OCI-LY7 (cell line): ENCODE measurements around the gene OGA. TPM values are rescaled to one million over a fixed set of nuclear protein-coding genes. Genes with fewer than 3 reads are reported as not detected.

ENCODE experiments used
- BruUV-seq: library from RNA; stranded (reverse); fragments of 400-500 nt; replicated peaks from 2 replicates; lab custom pipeline; 2021; lab: Mats Ljungman, UMichigan
- CTCF ChIA-PET: fragments of 300-600 bp; sonication (Branson Sonifier 250); formaldehyde crosslinking; loops from one replicate; lab custom pipeline; 2022; ENCODE audit warnings: antibody characterized with exemption; ENCODE audit not compliant: unreplicated experiment; lab: Charles Lee
- POLR2A ChIA-PET: fragments of 300-600 bp; sonication (Branson Sonifier 250); formaldehyde crosslinking; loops from one replicate; lab custom pipeline; 2022; ENCODE audit warnings: antibody characterized with exemption; lab: Charles Lee
- DNase-seq: peaks from one replicate; pipeline ENCODE4 v3.0.0-alpha.2; 2015; ENCODE audit warnings: low spot score
- H2AFZ ChIP-seq: fragments of 200-600 bp; sonication (generic), shearing (Covaris generic); 2 replicates; pipeline ENCODE4 v1.6.1; 2014; ENCODE audit warnings: mild to moderate bottlenecking, antibody characterized with exemption, low read length, moderate library complexity
- H3K27ac ChIP-seq: fragments of 200-600 bp; sonication (generic); 2 replicates; pipeline ENCODE4 v1.5.1; 2014; ENCODE audit warnings: mixed run types, low read depth, mild to moderate bottlenecking, moderate library complexity, low read length, inconsistent platforms; ENCODE audit not compliant: poor library complexity, severe bottlenecking
- H3K36me3 ChIP-seq: fragments of 200-600 bp; sonication (generic); 2 replicates; pipeline ENCODE4 v1.6.1; 2014; ENCODE audit warnings: mild to moderate bottlenecking, antibody characterized with exemption, low read length, moderate library complexity, mixed read lengths; ENCODE audit not compliant: insufficient read depth
- H3K4me1 ChIP-seq: fragments of 200-600 bp; sonication (generic); 2 replicates; pipeline ENCODE4 v1.5.1; 2014; ENCODE audit warnings: mild to moderate bottlenecking, low read length; ENCODE audit not compliant: insufficient read depth, poor library complexity, severe bottlenecking
- H3K4me2 ChIP-seq: fragments of 200-600 bp; sonication (generic); 2 replicates; pipeline ENCODE4 v1.6.1; 2014; ENCODE audit warnings: mild to moderate bottlenecking, low read length
- H3K4me3 ChIP-seq: fragments of 200-600 bp; sonication (generic); 2 replicates; pipeline ENCODE4 v1.5.1; 2014; ENCODE audit warnings: mild to moderate bottlenecking, low read depth, low read length; ENCODE audit not compliant: poor library complexity, severe bottlenecking
- H3K79me2 ChIP-seq: fragments of 200-600 bp; sonication (generic); 2 replicates; pipeline ENCODE4 v1.6.1; 2016; ENCODE audit warnings: low read depth, mild to moderate bottlenecking, low read length, moderate library complexity, mixed read lengths; ENCODE audit not compliant: insufficient read depth
- H3K9me2 ChIP-seq: fragments of 200-600 bp; sonication (generic); 2 replicates; pipeline ENCODE4 v1.6.1; 2016; ENCODE audit warnings: mild to moderate bottlenecking, low read length, mixed read lengths; ENCODE audit not compliant: insufficient read depth
- H3K9me3 ChIP-seq: fragments of 200-600 bp; sonication (generic); 2 replicates; pipeline ENCODE4 v1.6.1; 2014; ENCODE audit warnings: mild to moderate bottlenecking, mixed run types, low read length, mixed read lengths
- H4K20me1 ChIP-seq: fragments of 200-600 bp; sonication (generic); 2 replicates; pipeline ENCODE4 v1.6.1; 2014; ENCODE audit warnings: mild to moderate bottlenecking, antibody characterized with exemption, low read length, moderate library complexity, mixed read lengths; ENCODE audit not compliant: insufficient read depth
- EZH2phosphoT487 ChIP-seq: fragments of 200-600 bp; sonication (generic); IDR thresholded peaks from 2 replicates; pipeline ENCODE4 v1.6.1; 2018; ENCODE audit warnings: low read depth, borderline replicate concordance, mild to moderate bottlenecking, mixed run types, antibody characterized with exemption, low read length, moderate library complexity, mixed read lengths
- intact Hi-C: fragments of 100-400 bp; cut with micrococcal nuclease; formaldehyde crosslinking; loops from one replicate; pipeline ENCODE4 v1.10.0; 2022; ENCODE audit not compliant: unreplicated experiment
- total RNA-seq, 2 experiments: library from RNA; depleted of rRNA in 1 of 2; stranded (reverse); fragments of >200 nt in 1 of 2; shearing (Covaris generic) in 1 of 2; gene quantifications; 2 replicates each; pipeline ENCODE4 v1.2.3, GENCODE V29; 2014 to 2022
- TF ChIP-seq, protein P1 (sequence below): fragments of 200-600 bp; sonication (generic); conservative IDR thresholded peaks from 2 replicates; pipeline ENCODE4 v1.5.1; 2014; ENCODE audit warnings: mild to moderate bottlenecking, antibody characterized with exemption, low read length, moderate library complexity, mixed read lengths

The OGA gene
- total RNA-seq, 2 experiments from 2014 or later, result 65.5 to 109 TPM

GRCh38 chr10:101817337-101818118 is 716 bp downstream of the OGA start:
- no TSS peak for BruUV-seq

DNA sequence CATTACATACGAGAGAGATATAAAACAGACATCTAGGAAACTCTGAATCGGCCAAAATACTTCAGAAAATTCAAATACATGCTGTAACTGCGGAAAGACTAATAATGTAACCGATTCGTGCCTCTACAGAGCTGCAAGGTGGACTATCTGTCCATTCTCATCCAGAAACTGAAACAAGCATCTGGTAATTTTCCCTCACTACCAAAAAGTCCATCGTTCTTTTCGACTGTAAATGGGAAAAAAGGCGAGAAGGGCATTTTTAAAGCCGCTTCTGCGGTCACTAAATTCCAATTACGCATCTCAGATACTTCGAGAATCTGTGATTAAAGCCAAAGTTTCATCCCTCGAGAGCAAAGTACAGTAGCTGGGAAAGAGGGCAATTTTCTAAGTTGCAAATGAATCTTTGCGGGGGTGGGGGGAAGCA is 1.3 kb downstream of the OGA start:
- Histone ChIP-seq H3K36me3 (peaks cover 33% of the 10 kb centered on the region), H4K20me1 (peaks cover 43% of the 10 kb centered on the region), H3K9me2 (no peaks in the 10 kb centered on the region), H3K27ac (peak overlapping the region; percentile 77), H2AFZ (no peak overlapping the region), H3K4me3 (peak overlapping the region; percentile 95), H3K9me3 (no peaks in the 10 kb centered on the region), H3K4me2 (peak overlapping the region; percentile 99), H3K79me2 (peaks cover 74% of the 10 kb centered on the region), H3K4me1 (peaks cover 27% of the 10 kb centered on the region)
- DNase-seq, result no peak
- TF ChIP-seq, protein P1, sequence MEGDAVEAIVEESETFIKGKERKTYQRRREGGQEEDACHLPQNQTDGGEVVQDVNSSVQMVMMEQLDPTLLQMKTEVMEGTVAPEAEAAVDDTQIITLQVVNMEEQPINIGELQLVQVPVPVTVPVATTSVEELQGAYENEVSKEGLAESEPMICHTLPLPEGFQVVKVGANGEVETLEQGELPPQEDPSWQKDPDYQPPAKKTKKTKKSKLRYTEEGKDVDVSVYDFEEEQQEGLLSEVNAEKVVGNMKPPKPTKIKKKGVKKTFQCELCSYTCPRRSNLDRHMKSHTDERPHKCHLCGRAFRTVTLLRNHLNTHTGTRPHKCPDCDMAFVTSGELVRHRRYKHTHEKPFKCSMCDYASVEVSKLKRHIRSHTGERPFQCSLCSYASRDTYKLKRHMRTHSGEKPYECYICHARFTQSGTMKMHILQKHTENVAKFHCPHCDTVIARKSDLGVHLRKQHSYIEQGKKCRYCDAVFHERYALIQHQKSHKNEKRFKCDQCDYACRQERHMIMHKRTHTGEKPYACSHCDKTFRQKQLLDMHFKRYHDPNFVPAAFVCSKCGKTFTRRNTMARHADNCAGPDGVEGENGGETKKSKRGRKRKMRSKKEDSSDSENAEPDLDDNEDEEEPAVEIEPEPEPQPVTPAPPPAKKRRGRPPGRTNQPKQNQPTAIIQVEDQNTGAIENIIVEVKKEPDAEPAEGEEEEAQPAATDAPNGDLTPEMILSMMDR, result no peak
- CTCF ChIA-PET, result interaction anchor here (0.8 kb wide), 1 partner anchor 25 kb away, joined by 4 read pairs; no protein-coding TSS in a partner anchor
- no TSS peak for BruUV-seq
- intact Hi-C loops, result no loop called here
- POLR2A ChIA-PET, result interaction anchor here (1.0 kb wide), 1 partner anchor 123 kb away, joined by 3 read pairs; no protein-coding TSS in a partner anchor

More at GRCh38 chr10:101817337-101818118, 716 bp downstream of the OGA start:
- H4K20me1 ChIP-seq, result peaks cover 42% of the 10 kb centered on the region
- peak; percentile 61 for DNase-seq
- H3K9me2 ChIP-seq, result no peaks in the 10 kb centered on the region
- POLR2A ChIA-PET, result interaction anchor here (0.6 to 2.1 kb wide), 9 partner anchors 10 to 421 kb away, joined by 3 to 10 read pairs (median 4); partner anchors contain the start of gene NPM3
- peak overlapping the region; percentile 95 for H3K4me3 ChIP-seq
- peak overlapping the region; percentile 99 for H3K4me2 ChIP-seq
- intact Hi-C loops, result loop anchor here (1.0 to 2.0 kb wide), 3 partner anchors 12 to 335 kb away; partner anchors contain the start of gene NOLC1
- H2AFZ ChIP-seq, result no peak overlapping the region
- H3K36me3 ChIP-seq, result peaks cover 27% of the 10 kb centered on the region
- peaks cover 27% of the 10 kb centered on the region for H3K4me1 ChIP-seq
- no peaks in the 10 kb centered on the region for H3K9me3 ChIP-seq
- CTCF ChIA-PET, result interaction anchor here (0.8 to 1.3 kb wide), 2 partner anchors 24 to 37 kb away, joined by 3 to 4 read pairs; no protein-coding TSS in a partner anchor
- peaks cover 68% of the 10 kb centered on the region for H3K79me2 ChIP-seq
- TF ChIP-seq, protein P1, result no peak
- TF ChIP-seq EZH2phosphoT487, result no peak
- peak overlapping the region; percentile 77 for H3K27ac ChIP-seq
